GM21447 (cell line): ENCODE measurements around the gene SETD1B.
"Not testable (repeated sequence)": the region's sequence is repeated elsewhere in the genome, so short reads cannot be mapped to it uniquely, and the experiment has no call there.

Experiments
- ATAC-seq: cut with Tn5 transposase; IDR thresholded peaks from one replicate; pipeline ENCODE4 v1.9.1; 2021; ENCODE audit not compliant: unreplicated experiment

SETD1B gene

GRCh38 chr12:121852392-121852791 is 48.6 kb downstream of the SETD1B start:
- ATAC-seq, result not testable (repeated sequence)

GRCh38 chr12:121857322-121858246 is 53.8 kb downstream of the SETD1B start:
- ATAC-seq, result no peak

- ATAC-seq, result no peak
These were observed 54.5 kb downstream of the SETD1B start for GRCh38 chr12:121858318-121858661.

- no peak for ATAC-seq
These were observed 55.1 kb downstream of the SETD1B start, which contains the start of gene HPD for GRCh38 chr12:121858662-121859572. HPD (minus strand) TSS chr12:121858859; CDS start chr12:121858823, 36 bp downstream.

DNA sequence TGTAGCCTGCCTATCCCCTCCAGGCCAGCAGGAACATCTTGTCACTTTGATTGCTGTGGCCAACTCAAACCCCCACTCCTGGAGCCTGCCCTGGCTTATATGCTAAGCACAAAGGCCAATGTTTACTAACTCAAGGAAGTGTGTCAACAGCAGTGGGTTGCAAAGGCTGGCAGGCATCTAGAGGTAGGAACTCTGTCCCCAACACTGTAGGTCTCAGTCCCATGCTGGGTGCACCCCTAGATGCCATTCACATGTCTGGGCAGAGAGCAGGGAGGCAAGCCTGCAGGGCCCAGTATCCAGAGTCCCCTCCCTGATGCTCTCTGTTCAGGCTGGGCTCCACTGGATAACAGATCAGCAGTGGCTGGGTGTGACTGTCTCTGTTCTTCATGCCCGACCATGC is 56.4 kb downstream of the SETD1B start:
- no peak for ATAC-seq

DNA sequence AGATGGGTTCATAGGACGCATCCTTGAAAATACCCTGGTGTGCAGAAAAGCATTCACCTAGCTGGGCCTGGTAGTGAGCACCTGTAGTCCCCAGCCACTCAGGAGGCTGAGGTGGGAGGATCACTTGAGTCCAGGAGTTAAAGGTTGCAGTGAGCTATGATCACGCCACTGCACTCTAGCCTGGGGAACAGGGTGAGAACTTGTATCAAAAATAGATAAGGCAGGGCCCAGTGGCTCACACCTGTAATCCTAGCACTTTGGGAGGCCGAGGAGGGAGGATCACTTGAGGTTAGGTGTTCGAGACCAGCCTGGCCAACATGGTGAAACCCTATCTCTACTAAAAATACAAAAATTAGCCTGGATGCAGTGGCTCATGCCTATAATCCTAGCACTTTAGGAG is 56.9 kb downstream of the SETD1B start:
- ATAC-seq, result not testable (repeated sequence)

DNA sequence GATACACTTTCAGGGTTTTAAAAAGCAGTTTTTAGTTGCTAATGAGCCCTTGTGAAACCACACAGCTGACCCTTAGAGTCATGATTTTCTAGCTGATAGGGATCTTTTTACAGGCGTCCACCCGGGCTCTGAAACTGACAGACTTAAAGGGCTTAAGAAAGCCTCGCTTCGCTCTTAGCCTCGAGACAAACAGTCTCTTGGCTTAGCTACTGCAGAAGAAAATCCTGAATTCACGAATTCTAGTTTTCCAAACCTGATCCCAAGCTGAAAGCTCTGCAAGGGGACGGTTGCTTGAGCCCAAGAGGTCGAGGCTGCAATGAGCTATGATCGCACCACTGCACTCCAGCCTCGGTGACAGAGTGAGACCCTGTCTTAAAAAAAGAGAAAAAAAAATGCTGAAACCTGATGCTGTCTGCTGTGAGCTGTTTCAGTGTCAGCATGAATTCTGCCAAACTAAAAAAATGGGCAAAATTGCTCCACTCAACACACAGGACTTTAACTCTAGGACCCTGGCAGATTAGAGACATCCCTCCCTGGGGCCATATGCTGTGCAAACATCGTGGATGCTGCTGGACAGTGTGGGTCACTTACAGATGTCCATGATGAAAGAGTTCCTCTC is 57.9 kb downstream of the SETD1B start:
- no peak for ATAC-seq

GRCh38 chr12:121866331-121866730 is 62.5 kb downstream of the SETD1B start:
- no peak for ATAC-seq

- ATAC-seq, result not testable (repeated sequence)
These were observed 65.4 kb downstream of the SETD1B start for GRCh38 chr12:121869229-121869628.

DNA sequence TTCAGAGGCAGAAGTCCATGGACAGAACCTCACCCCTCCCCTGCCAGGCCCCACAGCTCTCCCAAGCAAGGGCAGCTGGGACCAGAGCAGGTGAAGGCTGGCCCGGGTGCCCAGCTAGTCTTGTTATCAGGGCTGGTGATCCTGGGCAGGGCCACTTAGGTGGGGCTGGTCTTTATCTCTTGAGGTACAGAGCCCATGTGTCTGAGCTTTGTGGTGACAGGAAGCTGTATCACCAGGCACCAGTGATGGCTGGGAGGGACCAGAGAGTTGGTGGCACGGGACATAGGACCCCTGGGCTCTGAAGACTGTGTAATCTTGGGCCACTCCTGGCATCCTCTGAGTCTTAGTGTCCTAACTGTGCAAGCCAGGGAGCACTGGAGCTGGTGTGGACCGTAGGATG is 67.7 kb downstream of the SETD1B start:
- no peak for ATAC-seq

DNA sequence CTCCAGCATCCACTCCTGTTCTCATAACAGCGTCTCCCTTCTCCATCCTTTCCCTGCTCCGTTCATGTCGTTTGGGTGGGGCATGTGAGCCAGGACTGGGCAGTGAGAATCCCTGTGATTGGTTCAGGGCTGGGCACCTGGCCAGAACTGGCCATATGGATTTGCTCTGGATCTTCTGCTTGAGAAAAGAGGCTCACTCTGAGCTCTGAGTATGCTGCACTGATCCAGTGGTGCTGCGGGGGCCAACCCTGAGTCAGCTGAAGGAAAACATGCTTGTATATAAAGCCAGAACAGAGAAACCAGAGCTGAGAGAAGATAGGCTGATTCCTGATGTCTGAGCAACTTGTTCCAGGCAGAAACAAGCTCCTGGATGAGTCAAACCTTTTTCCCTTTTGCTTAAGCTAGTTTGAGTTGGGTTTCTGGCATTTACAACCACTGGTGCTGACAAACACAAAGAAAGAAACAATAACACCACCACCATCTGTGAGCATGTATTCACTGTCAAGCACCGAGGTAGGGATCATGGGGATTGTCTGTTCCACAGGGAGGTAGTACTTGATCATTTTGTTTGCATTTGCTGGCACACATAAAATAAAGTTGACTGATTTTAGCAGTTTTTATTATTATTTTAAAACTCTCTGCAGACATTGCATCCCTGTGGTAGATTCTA is 68.9 kb downstream of the SETD1B start:
- no peak for ATAC-seq

- no peak for ATAC-seq
These were observed 69.4 kb downstream of the SETD1B start for GRCh38 chr12:121873216-121873569.

- ATAC-seq, result no peak
These were observed 70.3 kb downstream of the SETD1B start for GRCh38 chr12:121874071-121874470.

DNA sequence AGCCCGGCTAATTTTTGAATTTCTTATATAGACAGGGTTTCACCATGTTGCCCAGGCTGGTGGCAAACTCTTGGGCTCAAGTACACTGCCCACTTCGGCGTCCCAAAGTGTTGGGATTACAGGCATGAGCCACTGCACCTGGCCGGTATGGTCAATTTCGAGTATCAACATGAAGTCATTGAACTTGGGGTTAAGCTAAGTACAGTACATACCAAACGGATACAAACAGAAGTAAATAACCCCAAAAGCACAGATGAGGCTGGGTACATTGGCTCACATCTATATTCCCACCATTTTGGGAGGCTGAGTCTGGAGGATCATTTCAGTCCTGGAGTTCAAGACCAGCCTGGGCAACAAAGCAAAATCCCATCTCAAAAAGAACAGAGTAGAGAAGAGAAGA is 71.8 kb downstream of the SETD1B start:
- ATAC-seq, result no peak

- not testable (repeated sequence) for ATAC-seq
These were observed 72.3 kb downstream of the SETD1B start for GRCh38 chr12:121876080-121876447.
